ENCODE results near the gene CLN6. TPM values are rescaled to one million over a fixed set of nuclear protein-coding genes. Genes with fewer than 3 reads are reported as not detected.
A peak's percentile ranks its signal among the peaks of the same experiment; 100 is the strongest.

The CLN6 gene
- total RNA-seq (2014; rRNA removed; shearing (Covaris generic)): 62.2 and 82.7 TPM in 2 replicates

GRCh38 chr15:68229386-68230156 lies at the start of gene CLN6:
Gene CLN6, minus strand, starts transcription at chr15:68229728. Its CDS starts 144 bp downstream, at chr15:68229584.
- no peaks in the 10 kb centered on the region for H3K9me3 ChIP-seq (replicated peaks)
- no peaks in the 10 kb centered on the region for H3K27me3 ChIP-seq
- H3K4me3 ChIP-seq: peak within 1 kb of the TSS; percentile 99
- no peaks in the 10 kb centered on the region; the same call in 1 of the 2 replicates for H3K36me3 ChIP-seq
- peak within 1 kb of the TSS; percentile 90 for H3K27ac ChIP-seq
- peak; percentile 83 to 89 for DNase-seq
- peaks cover 13% of the 10 kb centered on the region; the same call in 1 of the 2 replicates for H3K4me1 ChIP-seq

- peak; percentile 52 to 70 for DNase-seq
- H3K36me3 ChIP-seq: peaks cover 5% of the 10 kb centered on the region; the same call in 1 of the 2 replicates
Observed at GRCh38 chr15:68278595-68279405, 49.3 kb upstream of the CLN6 start.

GRCh38 chr15:68278345-68278594 lies 48.7 kb upstream of the CLN6 start:
- H3K9me3 ChIP-seq (replicated peaks): no peaks in the 10 kb centered on the region
- peaks cover 24% of the 10 kb centered on the region for H3K4me1 ChIP-seq
- peak overlapping the region; percentile 78 for H3K4me3 ChIP-seq
- peak overlapping the region; percentile 96 for H3K27ac ChIP-seq
- peak; percentile 77 to 79 for DNase-seq
- 0 out of 2 replicates have a peak, but pooled peaks cover 5% of the 10 kb centered on the region for H3K36me3 ChIP-seq
- H3K27me3 ChIP-seq: no peaks in the 10 kb centered on the region

More at GRCh38 chr15:68278595-68279405, 49.3 kb upstream of the CLN6 start:
- peak overlapping the region; percentile 96 for H3K27ac ChIP-seq
- H3K4me3 ChIP-seq: peak overlapping the region; percentile 78
- no peaks in the 10 kb centered on the region for H3K9me3 ChIP-seq (replicated peaks)
- H3K27me3 ChIP-seq: no peaks in the 10 kb centered on the region
- H3K4me1 ChIP-seq: peaks cover 24% of the 10 kb centered on the region

- peak; percentile 95 to 96 for DNase-seq
- H3K9me3 ChIP-seq (replicated peaks): no peaks in the 10 kb centered on the region
- peaks cover 24% of the 10 kb centered on the region for H3K4me1 ChIP-seq
- peak within 1 kb of the TSS; percentile 96 for H3K27ac ChIP-seq
- H3K36me3 ChIP-seq: 0 out of 2 replicates have a peak, but pooled peaks cover 5% of the 10 kb centered on the region
- peak within 1 kb of the TSS; percentile 78 for H3K4me3 ChIP-seq
- no peaks in the 10 kb centered on the region for H3K27me3 ChIP-seq
Observed at GRCh38 chr15:68277603-68278344, 48.2 kb upstream of the CLN6 start, which contains the start of gene FEM1B. Gene FEM1B, plus strand, starts transcription at chr15:68277745. Its CDS starts 673 bp downstream, at chr15:68278418.

- H3K27me3 ChIP-seq: no peaks in the 10 kb centered on the region
- peak overlapping the region; percentile 96 for H3K27ac ChIP-seq
- H3K9me3 ChIP-seq (replicated peaks): no peaks in the 10 kb centered on the region
- DNase-seq: peak; percentile 83 to 89
- H3K4me1 ChIP-seq: peaks cover 22% of the 10 kb centered on the region
- 0 out of 2 replicates have a peak, but pooled peaks cover 5% of the 10 kb centered on the region for H3K36me3 ChIP-seq
- H3K4me3 ChIP-seq: peak overlapping the region; percentile 78
Observed at GRCh38 chr15:68277131-68277602, 47.6 kb upstream of the CLN6 start.

- Histone ChIP-seq H3K4me1 (peaks cover 17% of the 10 kb centered on the region), H3K4me3 (peak overlapping the region; percentile 78), H3K36me3 (0 out of 2 replicates have a peak, but pooled peaks cover 5% of the 10 kb centered on the region), H3K27me3 (no peaks in the 10 kb centered on the region), H3K27ac (peak overlapping the region; percentile 96), H3K9me3 (replicated peaks) (no peaks in the 10 kb centered on the region)
- DNase-seq: peak in 1 of 2 experiments; percentile 37
Observed at GRCh38 chr15:68276668-68277067, 47.1 kb upstream of the CLN6 start.

- no peaks in the 10 kb centered on the region for H3K27me3 ChIP-seq
- H3K9me3 ChIP-seq (replicated peaks): no peaks in the 10 kb centered on the region
- peaks cover 3% of the 10 kb centered on the region for H3K4me1 ChIP-seq
- H3K36me3 ChIP-seq: no peaks in the 10 kb centered on the region
- no peak overlapping the region for H3K27ac ChIP-seq
- DNase-seq: no peak
- no peak overlapping the region for H3K4me3 ChIP-seq
Observed at GRCh38 chr15:68275165-68275746, 45.7 kb upstream of the CLN6 start.

GRCh38 chr15:68274201-68274848 lies 44.8 kb upstream of the CLN6 start:
- H3K27ac ChIP-seq: no peak overlapping the region
- H3K27me3 ChIP-seq: no peaks in the 10 kb centered on the region
- no peak for DNase-seq
- no peaks in the 10 kb centered on the region for H3K36me3 ChIP-seq
- no peaks in the 10 kb centered on the region; the same call in 1 of the 2 replicates for H3K4me1 ChIP-seq
- H3K4me3 ChIP-seq: no peak overlapping the region
- H3K9me3 ChIP-seq (replicated peaks): no peaks in the 10 kb centered on the region

- Histone ChIP-seq H3K27ac (no peak overlapping the region), H3K4me1 (no peaks in the 10 kb centered on the region; the same call in 1 of the 2 replicates), H3K4me3 (no peak overlapping the region), H3K36me3 (no peaks in the 10 kb centered on the region), H3K27me3 (no peaks in the 10 kb centered on the region), H3K9me3 (replicated peaks) (no peaks in the 10 kb centered on the region)
- DNase-seq: no peak
Observed at GRCh38 chr15:68272721-68273271, 43.3 kb upstream of the CLN6 start.

- peak; percentile 26 to 55 for DNase-seq
- no peaks in the 10 kb centered on the region; the same call in 1 of the 2 replicates for H3K4me1 ChIP-seq
- H3K4me3 ChIP-seq: peak overlapping the region; percentile 27
- H3K27me3 ChIP-seq: no peaks in the 10 kb centered on the region
- no peak overlapping the region for H3K27ac ChIP-seq
- no peaks in the 10 kb centered on the region for H3K36me3 ChIP-seq
- no peaks in the 10 kb centered on the region for H3K9me3 ChIP-seq (replicated peaks)
Observed at GRCh38 chr15:68271854-68272471, 42.4 kb upstream of the CLN6 start.

- Histone ChIP-seq H3K36me3 (no peaks in the 10 kb centered on the region), H3K27me3 (no peaks in the 10 kb centered on the region), H3K9me3 (replicated peaks) (no peaks in the 10 kb centered on the region), H3K4me3 (no peak overlapping the region), H3K27ac (no peak overlapping the region), H3K4me1 (no peaks in the 10 kb centered on the region)
- DNase-seq: no peak
Observed at GRCh38 chr15:68268405-68268804, 38.9 kb upstream of the CLN6 start.

- no peaks in the 10 kb centered on the region for H3K36me3 ChIP-seq
- H3K4me1 ChIP-seq: no peaks in the 10 kb centered on the region
- no peak for DNase-seq
- no peaks in the 10 kb centered on the region for H3K27me3 ChIP-seq
- no peak overlapping the region for H3K4me3 ChIP-seq
- H3K27ac ChIP-seq: no peak overlapping the region
- H3K9me3 ChIP-seq (replicated peaks): no peaks in the 10 kb centered on the region
Observed at GRCh38 chr15:68265674-68266073, 36.1 kb upstream of the CLN6 start.

GRCh38 chr15:68265081-68265480 lies 35.6 kb upstream of the CLN6 start:
- DNase-seq: no peak
- Histone ChIP-seq H3K36me3 (no peaks in the 10 kb centered on the region), H3K27ac (no peak overlapping the region), H3K27me3 (no peaks in the 10 kb centered on the region), H3K9me3 (replicated peaks) (no peaks in the 10 kb centered on the region), H3K4me1 (no peaks in the 10 kb centered on the region), H3K4me3 (no peak overlapping the region)

Data from SJCRH30 (cell line).